Measurements from ENCODE around the gene CLDN8. TPM values are rescaled to one million over a fixed set of nuclear protein-coding genes. Genes with fewer than 3 reads are reported as not detected.

The CLDN8 gene
- total and polyA plus RNA-seq, 9 of the 15 experiments (the other 6 are each of a cell fraction or from before 2014, with no cell fraction given): not detected

GRCh38 chr21:30240661-30241060 lies 24.8 kb upstream of the CLDN8 start:
- 0% methylated on average over 3 of the region's 3 CpGs for WGBS (ENCODE audit: insufficient coverage, low coverage, missing lambda C conversion rate)
- intact Hi-C loops (cut with micrococcal nuclease) (no loop called here), in situ Hi-C loops (cut with MboI) (no loop called here)
- Histone ChIP-seq H3K9me1 (ENCODE audit: control insufficient read depth, insufficient read depth, low read length) (no peaks in the 10 kb centered on the region), H2AFZ (ENCODE audit: low read depth, low read length) (no peak overlapping the region), H3K4me3 (no peak overlapping the region), H3K4me2 (ENCODE audit: insufficient read depth, low read length) (no peak overlapping the region), H3K36me3 (ENCODE audit: control insufficient read depth, insufficient read depth, low read length) (no peaks in the 10 kb centered on the region), H3K79me2 (ENCODE audit: control insufficient read depth, insufficient read depth, low read length) (no peaks in the 10 kb centered on the region), H3K27me3 (ENCODE audit: control insufficient read depth in 2 of 2, insufficient read depth in 2 of 2, low read length in 2 of 2) (no peaks in the 10 kb centered on the region), H3K9ac (ENCODE audit: insufficient read depth in 1 of 2, low read depth in 2 of 2, low read length in 2 of 2) (no peak overlapping the region), H3K27ac (ENCODE audit: extremely low read depth, low read depth, low read length) (no peak overlapping the region), H3K9me3 (replicated peaks; ENCODE audit: control insufficient read depth, insufficient read depth, low read depth, low read length) (no peaks in the 10 kb centered on the region), H4K20me1 (replicated peaks; ENCODE audit: control insufficient read depth, insufficient read depth, low read length) (no peaks in the 10 kb centered on the region), H3K4me1 (replicated peaks in 1 of 2; ENCODE audit: control insufficient read depth in 2 of 2, insufficient read depth in 2 of 2, low read length in 2 of 2) (no peaks in the 10 kb centered on the region)
- DNase-seq (ENCODE audit: extremely low read depth in 1 of 4, low spot score in 3 of 4) (no peak), ATAC-seq (no peak), FAIRE-seq (no peak)
- CTCF ChIA-PET (ENCODE audit: low intra/inter-chr PET ratio): interaction anchor here (0.7 kb wide), 1 partner anchor 11 kb away, joined by 3 read pairs; no protein-coding TSS in a partner anchor
- no TSS peak for BruUV-seq (replicated peaks)
- POLR2A ChIA-PET: no interaction called here
- TF ChIP-seq ETS1 (conservative IDR thresholded peaks at IDR 0.05; ENCODE audit: control insufficient read depth, low read depth, low read length) (no peak), ZNF398 (CRISPR knock-in tag; IDR thresholded peaks at IDR 0.05) (no peak), CCAR2 (IDR thresholded peaks at IDR 0.05; ENCODE audit: low read depth, low read length) (no peak), RERE (CRISPR knock-in tag; IDR thresholded peaks at IDR 0.05; ENCODE audit: borderline replicate concordance) (no peak), TRIM28 (IDR thresholded peaks at IDR 0.05) (no peak), ZBTB26 (CRISPR knock-in tag; IDR thresholded peaks at IDR 0.05) (no peak), ZNF57 (CRISPR knock-in tag; IDR thresholded peaks at IDR 0.05) (no peak), HNRNPK (IDR thresholded peaks at IDR 0.05; ENCODE audit: low read depth, low read length, poor library complexity, severe bottlenecking) (no peak), ZNF277 (CRISPR knock-in tag; IDR thresholded peaks at IDR 0.05; ENCODE audit: borderline replicate concordance) (no peak)
